NCI-H1930 (cell line): ENCODE data around the gene DOCK10.
"Not testable (repeated sequence)": the region's sequence is repeated elsewhere in the genome, so short reads cannot be mapped to it uniquely, and the experiment has no call there.

ENCODE experiments used
- DNase-seq, 2 experiments: peaks; one replicate each; lab custom pipeline; 2025; lab: John Stamatoyannopoulos, UW

The DOCK10 gene

DNA sequence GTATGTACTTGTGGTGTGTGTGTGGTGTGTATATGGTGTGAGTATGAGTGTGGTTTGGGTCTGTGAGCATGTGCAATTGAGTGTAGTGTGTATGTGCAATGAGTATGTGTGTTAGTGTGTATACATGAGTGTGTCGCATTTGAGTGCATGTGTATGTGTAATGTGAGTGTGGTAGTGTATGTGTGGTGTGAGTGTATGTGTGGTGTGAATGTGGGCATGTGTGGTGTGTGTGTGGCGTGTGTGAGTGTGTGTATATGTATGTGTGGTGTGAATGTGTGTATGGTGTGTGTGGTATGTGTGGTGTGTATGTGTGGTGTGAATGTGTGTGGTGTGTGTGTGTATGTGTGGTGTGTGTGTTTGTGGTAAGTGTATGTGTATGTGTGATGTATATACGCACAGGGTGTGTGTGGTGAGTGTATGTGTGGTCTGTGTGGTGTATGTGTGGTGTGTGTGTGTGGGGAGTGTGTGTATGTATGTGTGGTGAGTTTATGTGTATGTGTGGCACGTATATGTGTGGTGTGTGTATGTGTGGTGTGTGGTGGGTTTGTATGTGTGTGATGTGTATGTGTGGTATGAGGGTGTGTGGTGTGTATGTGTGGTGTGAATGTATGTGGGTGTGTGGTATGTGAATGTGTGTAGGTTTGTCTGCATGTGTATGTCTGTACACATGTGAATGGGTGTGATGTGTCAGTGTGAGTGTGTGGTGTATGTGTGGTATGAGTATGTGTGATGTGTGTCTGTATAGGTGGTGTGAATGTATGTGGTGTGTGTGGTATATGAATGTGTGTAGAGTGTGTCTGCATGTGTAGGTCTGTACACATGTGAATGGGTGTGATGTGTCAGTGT is 123.4 kb downstream of the DOCK10 start:
- DNase-seq, result no peak

DNA sequence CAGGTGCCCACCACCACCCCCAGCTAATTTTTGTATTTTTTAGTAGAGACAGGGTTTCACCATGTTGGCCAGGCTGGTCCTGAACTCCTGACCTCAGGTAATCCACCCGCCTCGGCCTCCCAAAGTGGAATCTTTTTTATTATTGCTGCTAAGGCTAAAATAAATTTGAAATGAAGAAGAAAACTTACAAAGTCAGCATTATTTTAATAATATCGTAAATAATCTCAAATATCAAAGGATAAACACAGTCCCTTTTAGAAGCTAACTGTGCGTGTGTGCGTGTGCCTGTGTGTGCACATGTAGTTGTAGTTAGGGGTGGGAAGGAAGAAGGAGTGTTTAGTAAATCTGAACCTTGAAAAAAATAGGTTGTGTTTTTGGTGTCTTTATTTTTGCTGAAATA is 125.0 kb downstream of the DOCK10 start:
- DNase-seq, result not testable (repeated sequence)

DNA sequence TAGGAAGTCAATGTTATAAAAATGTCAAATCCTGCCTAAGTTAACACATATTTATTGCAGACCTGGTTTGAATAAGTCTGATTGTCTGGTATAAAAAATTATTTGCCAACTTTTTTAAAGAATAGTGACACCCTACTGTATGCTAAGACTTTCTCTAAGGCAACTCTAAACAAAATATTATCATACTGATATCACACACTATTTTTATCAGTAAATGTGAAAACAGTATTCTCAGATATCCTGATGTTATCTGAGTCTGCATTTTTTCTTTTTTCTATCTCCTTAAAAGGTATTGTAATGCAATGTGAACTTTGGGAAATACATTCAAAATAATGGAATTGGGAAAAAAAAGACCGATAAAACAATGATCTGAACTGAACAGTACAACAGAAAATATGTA is 127.1 kb downstream of the DOCK10 start:
- no peak for DNase-seq

DNA sequence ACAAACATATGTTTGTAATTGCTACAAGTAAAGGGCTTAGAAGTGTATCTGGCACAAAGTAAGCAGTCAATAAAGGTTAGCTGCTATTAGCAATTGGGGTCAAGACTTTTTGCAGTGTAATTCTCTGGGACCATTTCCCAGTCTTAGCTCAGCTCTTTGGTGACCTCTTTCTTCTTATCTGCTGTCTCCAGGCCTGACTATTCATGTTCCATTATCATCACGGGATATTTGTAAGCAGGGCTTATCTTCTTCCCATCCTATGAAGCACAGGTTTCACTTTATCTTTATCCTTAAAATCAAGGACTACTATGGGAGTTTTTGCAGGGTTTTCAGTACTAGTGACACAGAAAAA is 131.7 kb downstream of the DOCK10 start:
- no peak for DNase-seq

DNA sequence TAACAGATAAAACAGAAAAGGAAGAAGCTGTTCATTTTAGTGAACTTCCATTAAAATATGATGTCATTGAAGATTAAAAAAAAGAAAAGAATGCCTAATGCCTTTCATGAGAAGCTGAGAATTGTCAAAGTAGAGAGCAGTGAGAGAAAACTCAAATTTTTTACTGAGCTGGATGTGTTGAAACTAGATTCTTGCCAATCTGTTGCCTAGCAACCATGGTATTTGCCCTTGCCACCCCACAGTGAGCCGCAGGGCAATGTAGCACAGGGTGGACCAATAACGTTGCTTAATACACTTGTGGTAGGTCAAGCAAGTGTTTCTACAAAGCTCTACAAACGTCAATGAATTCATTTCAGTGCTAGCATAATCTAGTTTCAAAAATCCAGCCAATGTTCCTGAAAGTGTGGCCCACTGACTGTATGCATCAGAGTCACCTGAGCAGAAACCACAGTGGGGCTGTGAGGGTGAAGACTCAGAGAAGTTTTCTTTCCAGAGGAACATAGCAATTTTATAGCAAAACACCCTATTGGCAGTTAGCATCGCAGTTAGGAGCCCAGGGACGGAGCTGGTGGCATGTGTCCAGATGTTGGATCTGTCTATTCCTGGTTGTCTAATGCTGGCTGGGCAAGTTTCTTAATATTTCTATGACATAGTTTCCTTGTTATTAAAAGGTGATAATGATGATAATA is 132.2 kb downstream of the DOCK10 start:
- DNase-seq, result no peak

DNA sequence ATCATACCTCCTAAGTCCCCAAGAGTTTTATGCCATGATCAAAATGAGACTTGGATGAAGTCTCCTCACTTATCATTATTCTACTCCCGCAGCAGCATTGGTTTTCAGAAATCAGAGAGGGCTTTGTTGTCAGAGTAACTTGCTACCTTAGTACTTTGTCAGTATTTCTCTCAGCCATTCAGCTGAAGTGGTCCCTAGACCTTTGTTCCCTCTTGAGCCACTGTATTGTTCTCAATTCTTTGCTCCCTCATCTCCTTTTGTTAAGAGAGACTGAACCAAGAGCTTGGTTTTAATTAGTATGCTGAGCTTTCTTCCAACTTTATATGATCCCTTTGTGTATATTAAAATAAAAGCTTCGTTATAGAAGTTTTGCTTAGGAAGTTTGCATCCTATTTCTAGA is 133.4 kb downstream of the DOCK10 start:
- no peak for DNase-seq

DNA sequence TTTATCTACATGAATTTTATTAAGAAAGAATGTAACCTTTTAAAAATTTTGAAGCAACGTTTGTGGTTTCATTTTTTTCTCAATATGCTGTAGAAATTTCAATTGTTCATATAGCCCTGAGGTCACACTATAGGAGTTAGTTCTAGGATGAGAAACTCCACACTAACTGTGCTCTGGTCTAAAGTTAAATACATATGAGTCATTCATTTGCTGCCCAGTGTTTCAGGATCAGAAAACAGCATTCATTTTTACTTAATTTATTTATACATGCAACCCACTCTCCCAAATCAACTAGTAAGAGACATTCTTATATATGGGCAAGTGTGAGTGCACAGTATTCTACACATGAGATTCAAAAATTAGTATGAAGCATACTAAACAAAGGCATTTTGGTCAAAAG is 137.9 kb downstream of the DOCK10 start:
- no peak for DNase-seq

DNA sequence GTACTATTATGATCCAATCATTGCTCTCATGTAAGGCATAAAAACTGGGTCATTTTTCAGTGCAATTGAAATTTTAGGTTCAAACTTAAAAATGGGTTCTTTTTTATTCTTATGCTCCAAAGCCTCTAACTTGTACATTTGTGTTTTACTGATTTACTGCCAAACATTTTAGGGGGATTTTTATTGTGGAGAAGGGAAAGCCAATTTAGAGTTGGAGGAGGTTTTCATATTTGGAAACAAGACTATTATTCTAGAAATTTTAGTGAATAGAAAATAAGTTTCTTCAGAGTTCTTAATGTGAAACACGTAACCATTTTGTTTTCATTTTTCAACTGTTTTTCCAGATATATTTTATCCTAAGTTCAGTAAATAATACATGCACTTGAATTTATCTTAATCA is 138.6 kb downstream of the DOCK10 start:
- no peak for DNase-seq

DNA sequence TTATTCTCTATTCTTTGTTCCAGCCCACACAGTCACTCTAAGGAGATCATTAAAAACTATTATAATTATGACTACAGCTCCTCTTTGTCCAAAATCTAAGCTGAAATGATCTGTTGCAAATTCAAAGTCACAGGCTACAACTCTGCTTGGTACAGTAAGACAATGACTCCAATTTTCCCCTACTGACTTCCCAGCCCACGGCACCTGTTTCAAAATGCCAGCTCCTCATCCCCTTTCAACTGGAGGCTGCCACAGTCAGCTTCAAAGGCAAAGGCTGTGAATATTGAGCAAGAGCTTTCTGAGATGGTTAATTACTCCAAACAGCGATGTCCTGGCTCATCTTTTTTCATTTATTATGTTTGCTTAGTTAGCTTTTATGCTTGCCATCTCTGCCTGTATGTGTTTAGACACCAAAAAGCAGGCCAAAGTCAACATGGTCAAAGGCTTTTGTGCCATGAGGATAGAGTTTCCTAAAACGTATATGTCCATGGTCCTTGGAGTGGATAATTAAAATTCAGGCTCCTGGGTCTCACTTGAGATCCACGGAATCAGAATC is 141.1 kb downstream of the DOCK10 start:
- no peak for DNase-seq

DNA sequence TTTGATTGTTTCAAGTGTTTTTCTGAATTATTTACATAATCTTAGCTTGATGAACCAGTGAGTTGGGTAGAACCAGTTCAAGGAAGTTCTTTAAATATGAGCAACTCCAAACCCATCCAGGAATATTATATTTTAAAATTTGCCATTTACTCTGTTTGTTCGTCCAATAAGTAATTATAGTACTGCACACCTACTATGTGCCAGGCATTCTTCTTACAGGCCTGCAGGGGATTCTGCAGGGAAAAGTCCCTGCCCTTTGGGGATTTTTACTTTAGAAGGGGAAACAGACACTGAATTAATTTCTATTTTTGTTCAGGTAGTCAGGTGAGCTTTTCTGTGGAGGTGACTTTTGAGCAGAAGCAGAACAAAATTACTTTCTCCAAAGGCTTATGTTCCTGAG is 146.9 kb downstream of the DOCK10 start:
- DNase-seq, result no peak

DNA sequence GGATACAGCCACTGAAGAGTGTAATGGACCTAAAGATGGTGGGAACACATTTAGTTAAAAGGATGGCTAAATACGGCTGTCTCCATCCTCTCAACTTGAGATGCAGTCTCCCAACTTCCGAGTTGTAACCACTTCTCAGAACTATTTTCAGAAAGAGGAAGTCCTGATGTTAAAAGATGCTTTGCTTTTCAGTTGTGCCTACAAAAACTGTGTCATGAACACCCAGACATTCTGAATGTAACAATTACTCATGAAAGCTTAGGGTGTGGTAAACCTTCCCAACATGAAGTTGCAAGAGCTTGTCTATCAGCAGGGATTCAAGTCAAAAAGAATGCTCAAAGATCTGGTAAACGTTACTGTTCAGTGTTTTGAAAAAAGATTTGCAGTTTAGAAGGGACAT is 147.9 kb downstream of the DOCK10 start:
- no peak for DNase-seq

DNA sequence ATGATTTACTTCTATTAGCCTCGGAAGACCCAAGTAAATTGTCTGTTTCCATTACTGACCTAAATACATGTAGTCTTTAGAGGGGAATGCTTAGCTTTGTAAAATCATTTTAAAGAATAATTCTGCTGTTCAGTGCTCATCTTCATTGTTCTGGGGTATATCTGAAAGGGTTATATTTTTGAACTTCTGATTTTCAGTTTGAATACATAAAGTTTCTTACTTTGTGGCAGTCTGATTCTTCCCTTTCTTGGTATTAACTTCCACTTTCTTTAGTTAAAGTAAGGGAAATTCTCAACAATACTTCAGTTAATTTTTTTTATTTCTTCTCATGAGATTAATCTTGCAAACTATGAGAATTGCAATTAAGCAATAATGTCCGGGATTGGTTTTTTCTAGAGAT is 148.4 kb downstream of the DOCK10 start:
- DNase-seq, result no peak

DNA sequence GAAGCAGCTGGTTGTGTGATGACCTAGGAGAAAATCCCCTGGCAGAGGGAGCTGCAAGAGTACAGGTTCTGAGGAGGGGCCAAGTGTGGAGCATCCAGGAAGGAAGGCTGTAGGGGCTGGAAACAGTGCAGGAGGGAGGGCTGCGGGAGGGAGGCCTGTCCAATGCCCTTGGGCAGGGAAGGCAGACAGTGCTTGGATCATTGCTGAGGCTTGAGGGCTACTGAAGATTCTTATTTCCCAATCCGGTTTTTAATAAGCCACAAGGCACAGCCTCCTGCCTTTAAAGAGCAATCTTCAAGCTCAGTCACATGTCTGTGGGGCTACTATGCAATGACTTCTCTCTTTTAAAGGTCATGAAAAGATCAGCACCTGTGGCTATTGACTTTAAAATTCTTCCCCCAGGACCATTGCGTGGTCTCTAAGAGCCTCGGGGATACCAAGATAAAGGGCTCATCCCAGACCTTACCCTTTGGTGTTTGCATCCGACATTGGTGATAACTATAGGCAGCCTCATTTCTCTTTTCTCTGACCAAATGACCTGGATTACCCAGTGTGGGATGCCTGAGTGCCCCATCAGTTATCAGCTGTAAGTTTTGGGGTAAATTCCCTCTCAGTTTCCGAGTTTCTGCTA is 149.6 kb downstream of the DOCK10 start:
- DNase-seq, result no peak

DNA sequence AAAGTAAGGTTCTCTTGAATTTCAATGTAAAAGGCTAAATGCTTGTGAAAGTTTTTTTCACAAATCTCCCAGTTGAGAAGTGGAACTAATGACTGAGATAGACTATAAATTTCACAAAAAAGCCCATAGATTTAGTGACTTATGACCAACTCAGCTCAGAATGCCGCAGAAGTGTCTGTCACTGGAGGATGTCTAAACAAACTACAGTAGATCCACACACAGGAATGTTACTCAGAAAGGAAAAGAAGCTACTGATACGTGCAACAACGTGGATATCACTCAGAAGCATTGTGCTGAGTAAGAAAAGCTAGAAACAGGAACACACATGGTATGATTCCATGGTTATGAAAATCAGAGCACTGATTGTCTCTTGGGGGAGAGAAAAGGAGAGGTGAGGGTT is 151.9 kb downstream of the DOCK10 start:
- no peak for DNase-seq

DNA sequence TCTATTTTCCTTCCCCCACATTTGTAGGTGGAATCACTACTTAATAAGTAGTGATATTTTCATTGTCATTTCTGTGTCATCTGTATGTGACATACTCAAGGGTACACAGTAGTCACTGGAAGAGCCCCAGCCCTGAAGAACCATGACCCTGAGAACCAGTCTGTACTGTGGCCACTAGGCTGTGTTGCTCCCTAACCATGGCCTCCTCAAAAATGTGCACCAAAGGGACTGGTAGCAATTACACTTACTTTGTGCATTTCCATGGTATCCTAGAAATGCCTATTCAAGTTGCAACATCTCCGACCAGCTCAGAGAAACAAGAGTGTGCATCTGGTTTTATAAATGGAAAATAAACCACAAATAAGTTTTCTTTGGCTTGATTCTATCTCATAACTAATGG is 155.1 kb downstream of the DOCK10 start:
- DNase-seq, result no peak

DNA sequence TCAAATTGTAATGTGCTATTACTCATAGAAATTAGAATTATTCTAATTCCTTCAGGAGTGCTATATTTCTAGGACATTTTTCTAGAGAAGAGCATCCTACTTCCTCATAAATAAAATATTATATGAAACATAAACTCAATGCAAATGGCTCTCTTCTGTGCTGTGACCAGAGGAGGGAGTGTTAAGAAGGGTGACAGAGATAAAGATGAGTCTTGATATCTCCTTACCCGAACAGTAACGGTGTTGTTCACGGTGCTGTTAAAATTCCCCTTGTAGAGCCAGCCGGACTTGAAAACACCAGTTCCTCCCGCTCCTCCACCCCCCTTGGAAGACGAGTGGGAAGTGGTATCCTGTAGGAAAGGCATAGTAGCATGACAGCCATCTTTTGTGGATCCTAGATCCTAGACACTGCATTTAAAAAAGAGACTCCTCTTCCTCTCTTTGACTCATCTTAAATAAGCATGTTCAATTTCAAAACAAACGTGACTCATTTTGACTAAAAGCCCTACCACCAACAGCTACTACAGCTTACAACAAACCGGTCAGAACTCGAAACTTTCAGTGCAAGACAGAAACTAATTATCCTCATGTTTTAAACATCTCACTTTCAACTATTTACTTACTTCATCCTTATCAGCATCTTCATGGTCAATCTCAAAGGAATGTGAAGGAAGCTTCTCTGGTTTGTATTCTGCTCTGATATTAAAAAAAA is 156.3 kb downstream of the DOCK10 start:
- no peak for DNase-seq

DNA sequence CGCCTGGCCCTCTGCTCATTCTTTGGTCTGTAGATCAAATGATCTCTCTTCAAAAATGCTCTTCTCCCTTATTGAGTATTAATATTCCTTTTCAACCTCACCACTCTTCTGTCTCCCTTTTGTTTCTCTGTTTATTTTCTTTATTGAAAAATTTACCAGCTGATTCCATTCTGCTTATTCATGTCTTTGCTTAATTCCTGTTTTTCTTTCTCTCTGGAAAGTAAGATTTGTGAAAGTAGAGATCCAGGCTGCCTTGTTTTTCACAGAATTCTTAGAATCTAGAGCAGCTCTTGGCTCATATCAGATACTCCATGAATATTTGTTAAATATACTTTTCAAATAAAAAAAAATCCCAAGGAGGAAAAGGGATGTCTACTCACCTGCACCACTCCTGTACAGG is 157.0 kb downstream of the DOCK10 start:
- no peak for DNase-seq

DNA sequence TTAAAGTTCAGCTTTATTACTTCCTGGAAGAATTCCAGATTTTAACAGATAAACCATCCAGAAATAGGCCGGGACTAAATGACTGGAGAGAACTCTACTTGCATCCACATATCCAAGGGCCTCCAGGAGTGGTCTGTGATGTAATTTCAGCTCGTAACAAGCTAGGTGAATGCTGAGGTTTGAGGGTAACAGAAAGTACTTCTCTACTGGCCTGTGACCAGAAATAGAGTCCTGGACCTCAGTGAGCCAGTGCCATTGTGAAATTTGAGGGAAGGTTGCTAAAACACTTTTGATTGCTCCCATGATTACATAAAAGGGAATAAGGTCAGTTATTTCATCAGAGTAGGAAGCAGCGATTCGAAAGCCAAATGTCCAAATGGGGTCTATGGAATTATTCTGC is 158.1 kb downstream of the DOCK10 start:
- no peak for DNase-seq

DNA sequence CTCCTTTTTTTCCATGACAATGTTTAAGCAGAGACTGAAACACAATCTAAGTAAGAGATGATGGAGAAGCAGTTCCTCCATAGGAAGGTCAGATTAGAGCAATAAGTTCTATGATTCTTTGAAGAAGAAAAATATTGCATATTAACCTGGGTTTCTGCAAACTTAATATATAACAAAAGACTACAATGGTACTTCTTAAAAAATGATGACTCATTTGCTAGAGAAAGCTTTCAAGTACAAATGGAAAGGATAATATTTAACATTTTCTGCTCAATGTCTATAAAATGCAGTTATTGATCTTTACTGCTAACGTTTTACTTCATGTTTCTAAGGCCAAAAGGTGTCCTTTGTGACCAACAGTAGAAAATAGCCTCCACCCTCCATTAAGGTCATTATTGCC is 158.6 kb downstream of the DOCK10 start:
- no peak for DNase-seq

DNA sequence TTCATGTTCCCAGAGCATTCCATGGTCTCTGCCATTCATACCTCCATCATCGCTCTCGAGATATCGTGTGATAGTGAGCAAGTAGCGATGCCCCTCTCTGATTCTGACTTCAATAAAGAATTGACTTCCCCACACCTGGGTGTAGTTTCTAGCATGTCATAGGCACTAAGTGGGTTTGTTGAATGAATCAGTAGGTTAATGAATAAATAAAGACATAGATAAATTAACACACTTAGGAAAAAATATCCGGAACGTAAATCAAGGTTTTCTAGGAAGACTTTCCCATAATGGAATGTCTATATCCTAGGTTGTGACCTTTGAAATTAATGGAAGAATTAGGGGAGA is 159.1 kb downstream of the DOCK10 start:
- DNase-seq, result no peak

DNA sequence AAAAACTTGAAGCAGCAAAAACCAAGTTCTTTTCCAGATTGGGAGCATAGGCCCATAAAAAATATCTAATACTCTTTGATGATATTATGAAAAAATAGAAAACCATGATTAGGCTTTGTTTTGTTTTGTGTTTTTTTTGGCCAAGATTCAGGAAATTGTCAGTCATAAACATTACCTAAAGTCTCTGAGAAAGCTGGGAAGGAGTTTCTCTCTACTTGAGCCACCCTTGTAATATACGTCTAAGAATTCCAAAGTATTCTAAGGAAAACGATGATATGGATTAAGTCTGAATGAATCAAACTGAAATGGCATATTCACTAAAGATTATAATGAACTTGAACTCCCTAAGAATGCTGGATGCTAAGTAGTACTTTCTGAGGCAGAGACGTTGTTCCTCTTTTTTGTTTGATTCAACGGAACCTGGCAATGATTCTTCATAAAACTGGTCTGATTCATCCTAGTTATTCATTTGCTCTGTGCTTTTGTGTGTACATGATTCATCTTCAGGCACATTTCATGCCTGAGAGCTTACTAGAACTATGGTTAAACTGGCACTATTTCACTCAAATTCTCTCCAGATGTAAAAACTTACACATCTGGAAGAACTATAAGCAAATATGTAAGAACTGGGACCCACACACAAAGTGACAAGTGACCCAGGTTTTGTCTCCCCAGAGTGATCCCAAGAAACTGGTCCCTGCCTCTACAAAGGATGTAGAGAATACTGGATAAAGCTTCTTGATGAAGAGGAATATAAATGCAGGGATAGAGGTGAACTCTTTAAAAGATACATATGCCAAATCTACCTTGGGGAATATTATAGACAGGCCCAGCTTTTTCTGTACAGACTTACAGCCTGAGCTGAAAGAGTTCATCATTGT is 159.7 kb downstream of the DOCK10 start:
- DNase-seq, result no peak
